PC-3 (cell line): ENCODE results near the gene NBPF1. TPM values are rescaled to one million over a fixed set of nuclear protein-coding genes. Genes with fewer than 3 reads are reported as not detected.
"Not testable (repeated sequence)": the region's sequence is repeated elsewhere in the genome, so short reads cannot be mapped to it uniquely, and the experiment has no call there.

ENCODE experiments used
- ATAC-seq: fragments of 200-7000 bp; cut with Tn5 transposase; 2 replicates; pipeline ENCODE4 v1.9.1; 2020; ENCODE audit warnings: mild to moderate bottlenecking, moderate library complexity
- BruUV-seq: library from RNA; stranded (reverse); fragments of 400-500 nt; replicated peaks from 2 replicates; lab custom pipeline; 2021; lab: Mats Ljungman, UMichigan
- CTCF ChIA-PET: fragments of 300-600 bp; sonication (Branson Sonifier 250); formaldehyde crosslinking; loops from one replicate; lab custom pipeline; 2022; ENCODE audit warnings: antibody characterized with exemption; lab: Charles Lee
- POLR2A ChIA-PET: fragments of 300-600 bp; sonication (Branson Sonifier 250); formaldehyde crosslinking; loops from one replicate; lab custom pipeline; 2022; ENCODE audit warnings: antibody characterized with exemption; ENCODE audit not compliant: unreplicated experiment; lab: Charles Lee
- DNase-seq: peaks from one replicate; pipeline ENCODE4 v3.0.0-alpha.2; 2015
- H2AFZ ChIP-seq: fragments of 300-600 bp; sonication (generic); 2 replicates; pipeline ENCODE4 v1.6.0; 2016; ENCODE audit warnings: antibody characterized with exemption, low read length
- H3F3A ChIP-seq: fragments of 300-600 bp; sonication (generic); one replicate; pipeline ENCODE4 v1.6.0; 2017; ENCODE audit warnings: antibody characterized with exemption, low read length, control low read depth, mild to moderate bottlenecking; ENCODE audit not compliant: unreplicated experiment
- H3K27ac ChIP-seq: fragments of 300-600 bp; sonication (generic); 2 replicates; pipeline ENCODE4 v1.5.1; 2016; ENCODE audit warnings: mild to moderate bottlenecking, low read length
- H3K27me3 ChIP-seq: fragments of 300-600 bp; sonication (generic); 2 replicates; pipeline ENCODE4 v1.6.1; 2016; ENCODE audit warnings: low read length, mixed read lengths
- H3K36me3 ChIP-seq: fragments of 300-600 bp; sonication (generic); 2 replicates; pipeline ENCODE4 v1.6.1; 2016; ENCODE audit warnings: low read depth, mixed run types, low read length, mixed read lengths
- H3K4me1 ChIP-seq: fragments of 300-600 bp; sonication (generic); 2 replicates; pipeline ENCODE4 v1.5.1; 2016; ENCODE audit warnings: low read length; ENCODE audit not compliant: insufficient read depth
- H3K4me2 ChIP-seq: fragments of 300-600 bp; sonication (generic); 2 replicates; pipeline ENCODE4 v1.6.0; 2016; ENCODE audit warnings: low read length
- H3K4me3 ChIP-seq: fragments of 300-600 bp; sonication (generic); 2 replicates; pipeline ENCODE4 v1.5.1; 2016; ENCODE audit warnings: mild to moderate bottlenecking, low read length, mixed read lengths
- H3K79me2 ChIP-seq: fragments of 300-600 bp; sonication (generic); 2 replicates; pipeline ENCODE4 v1.6.1; 2017; ENCODE audit warnings: low read length, mixed read lengths
- H3K9ac ChIP-seq: fragments of 300-600 bp; sonication (generic); 2 replicates; pipeline ENCODE4 v1.6.0; 2016; ENCODE audit warnings: mild to moderate bottlenecking, low read length
- H3K9me2 ChIP-seq: fragments of 300-600 bp; sonication (generic); replicated peaks from 2 replicates; pipeline ENCODE4 v1.6.1; 2016; ENCODE audit warnings: mixed run types, low read length, mixed read lengths
- H3K9me3 ChIP-seq: fragments of 300-600 bp; sonication (generic); 2 replicates; pipeline ENCODE4 v1.6.1; 2016; ENCODE audit warnings: low read length, mixed read lengths
- H4K20me1 ChIP-seq: fragments of 300-600 bp; sonication (generic); 2 replicates; pipeline ENCODE4 v1.6.1; 2016; ENCODE audit warnings: low read length, mixed read lengths
- CTCF ChIP-seq: fragments of 300-600 bp; sonication (generic); conservative IDR thresholded peaks from 2 replicates; pipeline ENCODE4 v1.5.1; 2017; ENCODE audit warnings: antibody characterized with exemption, low read depth, mild to moderate bottlenecking, low read length
- intact Hi-C: fragments of 100-400 bp; cut with micrococcal nuclease; formaldehyde crosslinking; loops from 2 replicates; pipeline ENCODE4 v1.9.0; 2023
- total RNA-seq: library from RNA; depleted of rRNA; stranded (reverse); fragments of >200 nt; gene quantifications from 2 replicates; pipeline ENCODE4 v1.2.3, GENCODE V29; 2014

NBPF1 gene
- total RNA-seq, 1 experiment from 2014 or later = 57.2 TPM

GRCh38 chr1:16646061-16646664 is 32.8 kb upstream of the NBPF1 start:
- DNase-seq, H2AFZ ChIP-seq, H3K9ac ChIP-seq, H3K9me3 ChIP-seq, H3K27ac ChIP-seq, BruUV-seq, H4K20me1 ChIP-seq, H3F3A ChIP-seq, POLR2A ChIA-PET, ATAC-seq, H3K36me3 ChIP-seq, H3K27me3 ChIP-seq, H3K4me3 ChIP-seq, H3K9me2 ChIP-seq, CTCF ChIA-PET, intact Hi-C loops, H3K4me2 ChIP-seq: not testable (repeated sequence)
- Histone ChIP-seq H3K4me1 (peaks cover 18% of the 10 kb centered on the region), H3K79me2 (peaks cover 33% of the 10 kb centered on the region)

GRCh38 chr1:16645271-16646060 is 32.1 kb upstream of the NBPF1 start:
- Histone ChIP-seq H2AFZ (peak overlapping the region; percentile 90), H3K9ac (peak overlapping the region; percentile 83), H3K4me1 (peaks cover 18% of the 10 kb centered on the region), H3K4me3 (peak overlapping the region; percentile 76; the same call in 1 of the 2 replicates), H3K79me2 (peaks cover 38% of the 10 kb centered on the region), H3K4me2 (peak overlapping the region; percentile 83)
- H3K9me2 ChIP-seq, H3F3A ChIP-seq, POLR2A ChIA-PET, H3K36me3 ChIP-seq, H3K27ac ChIP-seq, H3K9me3 ChIP-seq, CTCF ChIA-PET, H3K27me3 ChIP-seq, ATAC-seq, H4K20me1 ChIP-seq, BruUV-seq, DNase-seq, intact Hi-C loops: not testable (repeated sequence)

GRCh38 chr1:16644482-16645270 is 31.3 kb upstream of the NBPF1 start:
- H3K79me2 ChIP-seq = peaks cover 46% of the 10 kb centered on the region
- POLR2A ChIA-PET = interaction anchor here (0.7 kb wide), 1 partner anchor 28 kb away, joined by 3 read pairs; no protein-coding TSS in a partner anchor
- peak overlapping the region; percentile 83 for H3K9ac ChIP-seq
- peaks cover 18% of the 10 kb centered on the region for H3K4me1 ChIP-seq
- CTCF ChIA-PET, H4K20me1 ChIP-seq, H3K36me3 ChIP-seq, H3F3A ChIP-seq, H3K9me2 ChIP-seq, H3K9me3 ChIP-seq, H3K27ac ChIP-seq, H3K27me3 ChIP-seq, intact Hi-C loops: not testable (repeated sequence)
- DNase-seq (peak; percentile 99), ATAC-seq (peak; percentile 83)
- TSS peak; percentile 98 for BruUV-seq
- H3K4me2 ChIP-seq = peak overlapping the region; percentile 83
- peak overlapping the region; percentile 90 for H2AFZ ChIP-seq
- H3K4me3 ChIP-seq = peak overlapping the region; percentile 76
- peak; percentile 70 for TF ChIP-seq CTCF
